Upper lobe of right lung (tissue), 1 donor: ENCODE results near the gene REG1B. TPM values are rescaled to one million over a fixed set of nuclear protein-coding genes. Genes with fewer than 3 reads are reported as not detected.

Experiments
- ATAC-seq: fragments of 200-7000 bp; cut with Tn5 transposase; one replicate; pipeline ENCODE4 v1.9.1; 2020; ENCODE audit warnings: mild to moderate bottlenecking, moderate library complexity
- DNase-seq: peaks from one replicate; pipeline ENCODE4 v3.0.0-alpha.2; 2020
- H3K27ac ChIP-seq: fragments of 200-600 bp; one replicate; pipeline ENCODE4 v1.8.0; 2022
- H3K27me3 ChIP-seq: fragments of 200-600 bp; one replicate; pipeline ENCODE4 v1.8.0; 2022; ENCODE audit warnings: mild to moderate bottlenecking
- H3K36me3 ChIP-seq: fragments of 200-600 bp; one replicate; pipeline ENCODE4 v1.8.0; 2022
- H3K4me1 ChIP-seq: fragments of 200-600 bp; one replicate; pipeline ENCODE4 v1.8.0; 2022
- H3K4me3 ChIP-seq: fragments of 200-600 bp; one replicate; pipeline ENCODE4 v1.8.0; 2022; ENCODE audit warnings: mild to moderate bottlenecking
- H3K9me3 ChIP-seq: fragments of 200-600 bp; one replicate; pipeline ENCODE4 v1.8.0; 2022
- CTCF ChIP-seq: fragments of 200-600 bp; IDR thresholded peaks from one replicate; pipeline ENCODE4 v1.8.0; 2022; ENCODE audit warnings: antibody characterized with exemption
- intact Hi-C: fragments of 100-400 bp; cut with DNase I; formaldehyde crosslinking; loops from one replicate; pipeline ENCODE4 v1.11.0; 2022
- total RNA-seq: library from RNA; stranded (reverse); fragmentation: NEBNext Ultra II Directional; extraction: Animal tissue kit (Norgen Biotek cat#: 25700); gene quantifications from one replicate; pipeline ENCODE4 v1.2.1, GENCODE V29; 2021
- donor health status: DM: no; HTN: yes; CAD: no; lungs with severe emphysema.

REG1B gene
- total RNA-seq, 1 donor from 2014 or later, result not detected

- intact Hi-C loops, result no loop called here
- Histone ChIP-seq H3K9me3 (no peaks in the 10 kb centered on the region), H3K36me3 (no peaks in the 10 kb centered on the region), H3K27me3 (no peaks in the 10 kb centered on the region), H3K4me3 (no peak overlapping the region), H3K4me1 (no peaks in the 10 kb centered on the region), H3K27ac (no peak overlapping the region)
- DNase-seq, result no peak
- no peak for TF ChIP-seq CTCF
- ATAC-seq, result no peak
These were observed 24.5 kb upstream of the REG1B start for GRCh38 chr2:79112269-79112668.

GRCh38 chr2:79105259-79105658 lies 17.5 kb upstream of the REG1B start:
- ATAC-seq (no peak), DNase-seq (no peak)
- Histone ChIP-seq H3K36me3 (no peaks in the 10 kb centered on the region), H3K27me3 (no peaks in the 10 kb centered on the region), H3K9me3 (peaks cover 8% of the 10 kb centered on the region), H3K4me1 (no peaks in the 10 kb centered on the region), H3K27ac (no peak overlapping the region), H3K4me3 (no peak overlapping the region)
- no peak for TF ChIP-seq CTCF
- intact Hi-C loops, result no loop called here

DNA sequence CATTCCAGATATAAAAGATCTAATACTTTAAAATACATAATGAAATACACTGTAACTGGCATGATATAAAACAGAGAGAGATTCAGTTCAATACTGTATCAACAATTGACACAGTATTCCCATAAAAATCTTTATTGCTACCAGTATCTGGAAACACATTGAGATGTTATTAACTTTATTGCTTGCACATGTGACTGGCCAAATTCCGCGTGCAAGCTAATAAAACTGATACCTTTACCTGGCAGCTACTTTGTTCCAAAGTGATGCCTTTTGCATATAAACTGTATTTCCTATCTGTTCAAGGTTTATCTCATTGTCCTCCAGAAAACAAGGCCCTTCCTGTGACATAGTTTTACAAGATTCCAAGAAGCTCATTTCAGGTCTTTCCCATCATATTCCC lies 15.4 kb upstream of the REG1B start:
- TF ChIP-seq CTCF, result no peak
- Histone ChIP-seq H3K27ac (no peak overlapping the region), H3K36me3 (no peaks in the 10 kb centered on the region), H3K27me3 (no peaks in the 10 kb centered on the region), H3K4me1 (no peaks in the 10 kb centered on the region), H3K4me3 (no peak overlapping the region), H3K9me3 (peaks cover 8% of the 10 kb centered on the region)
- DNase-seq (no peak), ATAC-seq (no peak)
- intact Hi-C loops, result no loop called here

DNA sequence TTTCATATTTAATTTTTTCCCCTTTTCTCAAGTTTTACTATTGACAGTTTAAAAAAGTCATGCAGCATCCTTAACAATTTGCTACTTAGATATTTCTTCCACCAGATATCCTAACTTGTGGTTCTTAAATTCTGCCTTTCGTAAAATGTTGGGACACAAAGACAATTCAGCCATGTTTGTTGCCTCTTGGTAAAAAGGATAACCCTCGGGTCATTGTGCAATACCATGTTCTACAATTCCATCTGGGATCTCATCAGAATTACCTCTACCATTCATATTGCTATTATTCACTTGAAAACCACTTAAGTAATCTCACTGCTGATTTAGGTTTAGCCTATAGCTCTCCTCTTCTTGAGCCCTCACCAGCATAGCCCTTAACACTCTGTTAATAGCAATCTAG lies 13.2 kb upstream of the REG1B start:
- Histone ChIP-seq H3K9me3 (peaks cover 8% of the 10 kb centered on the region), H3K27ac (no peak overlapping the region), H3K4me3 (no peak overlapping the region), H3K27me3 (no peaks in the 10 kb centered on the region), H3K36me3 (no peaks in the 10 kb centered on the region), H3K4me1 (no peaks in the 10 kb centered on the region)
- TF ChIP-seq CTCF, result no peak
- DNase-seq, result no peak
- intact Hi-C loops, result no loop called here
- no peak for ATAC-seq

DNA sequence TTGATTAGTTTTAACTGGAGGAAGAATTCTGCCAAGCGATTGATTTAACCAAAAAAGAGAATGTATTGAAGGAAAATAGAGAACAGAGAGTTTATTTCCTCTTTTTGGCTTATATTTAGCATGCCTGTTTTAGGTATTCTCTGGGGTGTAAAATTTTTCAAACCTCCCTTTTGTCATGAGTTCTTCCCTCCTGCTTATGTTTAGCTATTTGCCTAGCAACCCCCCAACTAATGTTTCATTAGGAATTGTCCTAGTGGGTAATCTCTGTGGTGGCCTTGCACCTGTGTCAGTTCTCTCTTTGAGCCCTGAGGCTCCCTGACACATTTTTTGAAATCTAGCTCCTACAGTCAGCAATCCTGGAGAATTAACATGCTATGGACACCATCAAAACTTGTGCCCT lies 12.5 kb upstream of the REG1B start:
- no peak for ATAC-seq
- no peak for DNase-seq
- intact Hi-C loops, result no loop called here

More for the DNA sequence above, 12.5 kb upstream of the REG1B start:
- Histone ChIP-seq H3K27me3 (no peaks in the 10 kb centered on the region), H3K4me1 (no peaks in the 10 kb centered on the region), H3K27ac (no peak overlapping the region), H3K9me3 (peaks cover 8% of the 10 kb centered on the region), H3K36me3 (no peaks in the 10 kb centered on the region), H3K4me3 (no peak overlapping the region)
- no peak for TF ChIP-seq CTCF
